HG02571 (cell line): ENCODE data around the gene PMFBP1.
"Not testable (repeated sequence)": the region's sequence is repeated elsewhere in the genome, so short reads cannot be mapped to it uniquely, and the experiment has no call there.

Experiments
- ATAC-seq: cut with Tn5 transposase; IDR thresholded peaks from one replicate; pipeline ENCODE4 v1.9.1; 2021; ENCODE audit warnings: mild to moderate bottlenecking, moderate library complexity; ENCODE audit not compliant: unreplicated experiment

PMFBP1 gene

GRCh38 chr16:72108353-72109102, 63.4 kb downstream of the PMFBP1 start:
- no peak for ATAC-seq

DNA sequence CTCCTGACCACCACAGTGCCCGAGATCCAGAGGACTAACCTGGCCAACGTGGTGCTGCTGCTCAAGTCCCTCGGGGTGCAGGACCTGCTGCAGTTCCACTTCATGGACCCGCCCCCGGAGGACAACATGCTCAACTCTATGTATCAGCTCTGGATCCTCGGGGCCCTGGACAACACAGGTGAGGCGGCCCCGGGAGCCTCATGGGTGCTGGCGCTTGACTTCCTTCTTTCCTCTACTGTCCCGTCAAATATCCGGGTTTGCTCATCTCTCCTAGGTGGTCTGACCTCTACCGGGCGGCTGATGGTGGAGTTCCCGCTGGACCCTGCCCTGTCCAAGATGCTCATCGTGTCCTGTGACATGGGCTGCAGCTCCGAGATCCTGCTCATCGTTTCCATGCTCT, 64.6 kb downstream of the PMFBP1 start:
- no peak for ATAC-seq

- ATAC-seq = no peak
Observed at GRCh38 chr16:72105978-72106377, 66.0 kb downstream of the PMFBP1 start.

- no peak for ATAC-seq
Observed at GRCh38 chr16:72104905-72105304, 67.0 kb downstream of the PMFBP1 start.

GRCh38 chr16:72101195-72101594, 70.8 kb downstream of the PMFBP1 start:
- no peak for ATAC-seq

DNA sequence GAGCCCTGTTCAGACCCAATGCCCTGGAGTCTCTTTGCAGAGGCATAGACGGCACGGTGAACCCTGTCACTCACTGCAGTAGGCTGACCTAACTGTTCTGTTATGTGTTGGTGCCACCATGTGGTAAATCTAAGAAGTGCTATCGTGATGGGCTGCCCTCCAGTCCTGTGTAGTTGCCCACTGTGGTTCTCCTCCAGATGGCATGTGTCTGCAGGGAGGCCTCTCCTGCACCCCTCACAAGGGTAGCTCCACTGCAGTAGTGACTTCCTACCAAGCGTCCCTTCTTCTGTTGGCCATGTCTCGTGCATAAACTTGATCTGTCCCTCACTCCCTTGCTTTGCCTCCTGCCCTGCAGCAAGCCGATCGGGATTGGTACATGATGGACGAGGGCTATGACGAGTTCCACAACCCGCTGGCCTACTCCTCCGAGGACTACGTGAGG, 72.6 kb downstream of the PMFBP1 start:
- ATAC-seq = no peak

- ATAC-seq = no peak
Observed at GRCh38 chr16:72098936-72099335, 73.0 kb downstream of the PMFBP1 start.

- no peak for ATAC-seq
Observed at GRCh38 chr16:72094266-72094610, 77.7 kb downstream of the PMFBP1 start.

DNA sequence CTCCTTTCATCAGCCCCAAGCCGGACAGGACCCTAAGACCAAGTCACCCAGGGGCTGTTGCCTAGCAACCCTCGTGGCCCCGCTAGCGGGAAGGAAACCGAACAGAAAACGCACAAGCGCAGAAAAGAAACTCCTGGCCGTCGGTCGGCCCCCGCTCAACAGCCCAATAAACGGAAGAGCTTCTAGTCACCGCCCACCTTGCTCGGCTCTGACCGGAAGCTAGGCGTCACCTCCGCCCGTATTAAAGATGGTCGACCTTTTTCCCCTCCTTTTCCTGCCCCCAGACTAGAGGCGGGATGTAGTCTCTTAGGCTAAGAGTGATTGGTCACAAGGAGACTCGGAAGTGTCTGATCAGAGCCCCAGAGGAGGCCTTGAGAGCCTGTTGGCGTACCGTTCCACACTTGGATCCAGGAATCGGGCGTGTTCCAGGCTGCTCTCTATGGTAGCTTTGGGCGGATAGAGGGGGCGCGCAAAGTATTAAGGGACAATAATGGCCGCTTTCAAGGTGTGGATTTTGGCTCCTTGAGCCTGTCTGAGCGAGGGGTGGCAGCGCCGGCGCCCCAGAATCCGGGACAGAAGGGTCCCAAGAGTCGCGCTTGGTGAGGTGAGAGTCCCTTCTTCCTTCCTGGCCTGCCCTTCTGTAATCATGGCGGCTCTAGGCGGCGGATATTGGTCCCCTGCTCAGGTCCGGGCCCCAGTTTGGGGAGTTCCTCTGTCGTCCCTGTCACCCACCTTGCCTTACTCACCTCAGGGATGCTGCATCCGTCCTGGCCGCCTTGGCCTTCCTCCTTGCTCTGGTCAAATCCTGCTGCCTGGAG, 78.3 kb downstream of the PMFBP1 start, which contains the start of the genes DHX38 and TXNL4B:
Gene DHX38, plus strand, starts transcription at position 400 of the 818 bp plus-strand sequence. CDS start 2,311 bp downstream, outside the sequence.
Gene TXNL4B, minus strand, starts transcription at position 173 of the 818 bp plus-strand sequence. CDS start 2,871 bp downstream, outside the sequence.
- peak; percentile 97 for ATAC-seq

- no peak for ATAC-seq
Observed at GRCh38 chr16:72092832-72093447, 79.0 kb downstream of the PMFBP1 start.

GRCh38 chr16:72091217-72091616, 80.7 kb downstream of the PMFBP1 start:
- ATAC-seq = no peak

DNA sequence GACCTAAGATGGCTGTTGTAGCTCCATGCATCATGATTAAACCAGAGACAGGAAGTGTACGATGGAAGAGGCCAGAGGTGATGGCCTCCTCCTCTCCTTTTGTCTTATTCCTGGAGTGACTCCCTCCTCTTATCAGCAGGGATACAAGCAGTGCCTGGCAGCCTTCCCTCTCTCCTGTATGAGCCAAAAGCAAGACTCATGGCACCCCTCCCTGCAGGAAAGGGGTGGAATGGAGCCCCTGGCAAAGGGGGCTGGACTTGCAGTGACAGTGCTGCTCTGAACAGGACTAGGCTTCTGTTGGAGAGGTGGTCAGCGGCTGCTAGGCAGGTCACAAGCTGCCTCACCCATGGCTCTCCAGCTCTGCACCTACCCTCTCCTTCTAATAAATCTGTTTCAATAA, 87.0 kb downstream of the PMFBP1 start:
- no peak for ATAC-seq

DNA sequence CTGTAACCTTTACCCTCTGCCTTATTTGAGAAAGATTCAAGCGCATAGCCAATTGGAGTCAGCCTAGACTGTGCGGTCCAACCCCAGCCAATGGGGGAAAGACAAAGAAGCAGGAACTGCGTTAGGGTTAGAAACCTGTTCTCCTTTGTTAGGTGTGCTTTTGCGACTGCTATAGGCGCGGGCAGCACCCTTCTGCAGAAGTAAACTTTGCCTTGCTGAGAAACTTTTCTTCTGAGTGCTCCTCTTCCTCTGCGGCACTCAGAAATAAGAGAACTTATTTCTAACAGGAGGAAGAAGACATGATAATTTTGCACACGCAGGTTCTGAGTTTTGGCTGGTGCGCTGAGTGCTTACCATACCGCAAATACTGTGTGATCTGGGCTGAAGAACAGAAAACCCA, 87.5 kb downstream of the PMFBP1 start:
- no peak for ATAC-seq

GRCh38 chr16:72083778-72084404, 88.1 kb downstream of the PMFBP1 start:
- no peak for ATAC-seq

GRCh38 chr16:72076991-72077706, 94.8 kb downstream of the PMFBP1 start:
- ATAC-seq = not testable (repeated sequence)

- not testable (repeated sequence) for ATAC-seq
Observed at GRCh38 chr16:72075067-72075466, 96.9 kb downstream of the PMFBP1 start.

DNA sequence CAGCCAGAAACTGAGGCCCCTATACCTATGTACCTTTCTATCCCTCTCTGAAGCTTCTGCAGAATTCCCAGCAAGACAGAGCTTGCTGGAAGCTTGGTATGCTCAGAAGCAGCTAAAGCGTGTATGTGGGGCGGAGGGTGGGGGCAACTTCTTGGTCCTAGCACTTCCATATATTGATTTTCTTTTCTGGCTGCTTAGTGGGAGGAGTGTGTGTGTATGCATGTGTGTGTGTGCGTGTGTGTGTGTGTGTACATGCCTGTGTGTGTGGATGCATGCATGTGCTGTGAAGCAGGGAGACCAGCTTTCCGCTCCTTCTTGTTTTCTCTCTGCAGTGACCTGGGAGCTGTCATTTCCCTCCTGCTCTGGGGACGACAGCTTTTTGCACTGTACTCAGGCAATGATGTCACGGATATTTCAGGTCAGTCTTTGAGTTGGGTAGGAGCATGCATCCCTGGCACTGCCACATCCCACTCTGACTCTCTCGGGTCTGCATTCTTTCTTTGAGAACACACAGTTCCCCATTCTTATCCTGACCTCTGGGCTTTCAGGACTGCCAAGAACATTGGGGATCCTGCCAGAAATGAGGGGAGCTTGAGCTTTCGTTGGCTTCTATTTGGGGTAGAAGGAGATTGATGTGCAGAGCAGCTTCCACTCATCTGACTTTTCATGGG, 98.3 kb downstream of the PMFBP1 start:
- ATAC-seq = no peak

- no peak for ATAC-seq
Observed at GRCh38 chr16:72072514-72073342, 99.2 kb downstream of the PMFBP1 start.
